GM12891 (cell line): ENCODE measurements around the gene ZNHIT6.

ENCODE experiments used
- DNase-seq: peaks from one replicate; pipeline ENCODE4 v3.0.0; 2011; ENCODE audit warnings: low spot score; ENCODE audit not compliant: insufficient read length
- FAIRE-seq: peaks from 2 replicates; lab custom pipeline; 2011; peaks lifted over from hg19 to GRCh38; lab: Jason Lieb, UNC
- PAX5 ChIP-seq: IDR thresholded peaks from 2 replicates; pipeline ENCODE4 v1.6.1; 2011; ENCODE audit warnings: low read length, moderate library complexity, mild to moderate bottlenecking; ENCODE audit not compliant: insufficient read depth, severe bottlenecking
- POLR2A ChIP-seq: IDR thresholded peaks from 2 replicates; pipeline ENCODE4 v1.6.1; 2011; ENCODE audit warnings: low read depth, low read length, control low read depth
- POLR2AphosphoS5 ChIP-seq: IDR thresholded peaks from 2 replicates; pipeline ENCODE4 v1.6.1; 2011; ENCODE audit warnings: low read depth, low read length, control low read depth
- POU2F2 ChIP-seq: IDR thresholded peaks from 2 replicates; pipeline ENCODE4 v1.6.1; 2011; ENCODE audit warnings: low read depth, mild to moderate bottlenecking, control low read depth, low read length, moderate library complexity
- SPI1 ChIP-seq: IDR thresholded peaks from 2 replicates; pipeline ENCODE4 v1.6.1; 2011; ENCODE audit warnings: low read depth, low read length, control low read depth
- TAF1 ChIP-seq: IDR thresholded peaks from 2 replicates; pipeline ENCODE4 v1.6.1; 2011; ENCODE audit warnings: low read depth, low read length, control low read depth

Gene ZNHIT6

GRCh38 chr1:85628791-85629531, 79.3 kb downstream of the ZNHIT6 start:
- FAIRE-seq, result no peak
- no peak for TF ChIP-seq POLR2A
- no peak for TF ChIP-seq SPI1
- no peak for TF ChIP-seq POLR2AphosphoS5
- no peak for TF ChIP-seq TAF1
- TF ChIP-seq POU2F2, result no peak
- TF ChIP-seq PAX5, result no peak
- no peak for DNase-seq

- DNase-seq, result no peak
- no peak for FAIRE-seq
- TF ChIP-seq POU2F2 (no peak), PAX5 (no peak), TAF1 (no peak), POLR2AphosphoS5 (no peak), SPI1 (no peak)
Observed at GRCh38 chr1:85626818-85627217, 81.4 kb downstream of the ZNHIT6 start.

GRCh38 chr1:85624361-85624760, 83.9 kb downstream of the ZNHIT6 start:
- no peak for TF ChIP-seq POLR2A
- TF ChIP-seq SPI1, result no peak
- TF ChIP-seq POLR2AphosphoS5, result no peak
- no peak for TF ChIP-seq POU2F2
- no peak for TF ChIP-seq PAX5
- TF ChIP-seq TAF1, result no peak
- no peak for FAIRE-seq
- DNase-seq, result no peak

GRCh38 chr1:85623061-85623471, 85.2 kb downstream of the ZNHIT6 start:
- DNase-seq, result no peak
- TF ChIP-seq POU2F2 (no peak), TAF1 (no peak), POLR2A (no peak), PAX5 (no peak), POLR2AphosphoS5 (no peak), SPI1 (no peak)
- no peak for FAIRE-seq

- DNase-seq (no peak), FAIRE-seq (no peak)
- TF ChIP-seq POLR2AphosphoS5 (no peak), SPI1 (no peak), POU2F2 (no peak), PAX5 (no peak), TAF1 (no peak), POLR2A (no peak)
Observed at GRCh38 chr1:85621430-85621829, 86.8 kb downstream of the ZNHIT6 start.

- TF ChIP-seq POU2F2, result no peak
- TF ChIP-seq SPI1, result no peak
- TF ChIP-seq TAF1, result no peak
- TF ChIP-seq POLR2AphosphoS5, result no peak
- no peak for TF ChIP-seq POLR2A
- no peak for TF ChIP-seq PAX5
- DNase-seq (no peak), FAIRE-seq (peak; percentile 31)
Observed at GRCh38 chr1:85617633-85618100, 90.6 kb downstream of the ZNHIT6 start.

GRCh38 chr1:85616736-85617135, 91.5 kb downstream of the ZNHIT6 start:
- TF ChIP-seq TAF1 (no peak), PAX5 (no peak), POLR2AphosphoS5 (no peak), POU2F2 (no peak), POLR2A (no peak), SPI1 (no peak)
- FAIRE-seq (no peak), DNase-seq (no peak)

DNA sequence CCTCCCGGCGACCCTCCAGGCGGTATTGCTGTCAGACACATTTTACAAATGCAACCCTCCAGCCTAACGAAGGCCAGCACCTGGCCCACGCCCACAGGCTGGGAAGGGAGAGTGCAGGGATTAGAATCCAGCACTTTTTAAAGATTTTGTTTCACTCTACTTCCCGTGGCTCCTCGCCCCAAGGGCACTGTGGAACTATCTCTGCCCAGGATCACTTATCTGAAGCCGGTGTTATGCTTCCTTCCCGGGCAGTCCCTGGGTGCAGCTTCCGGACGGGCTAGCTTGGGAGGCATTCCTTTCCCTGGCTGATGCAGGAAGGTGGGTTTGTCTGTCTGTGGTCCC, 91.9 kb downstream of the ZNHIT6 start:
- no peak for DNase-seq
- TF ChIP-seq POLR2A (no peak), TAF1 (no peak), PAX5 (no peak)
- no peak for FAIRE-seq

DNA sequence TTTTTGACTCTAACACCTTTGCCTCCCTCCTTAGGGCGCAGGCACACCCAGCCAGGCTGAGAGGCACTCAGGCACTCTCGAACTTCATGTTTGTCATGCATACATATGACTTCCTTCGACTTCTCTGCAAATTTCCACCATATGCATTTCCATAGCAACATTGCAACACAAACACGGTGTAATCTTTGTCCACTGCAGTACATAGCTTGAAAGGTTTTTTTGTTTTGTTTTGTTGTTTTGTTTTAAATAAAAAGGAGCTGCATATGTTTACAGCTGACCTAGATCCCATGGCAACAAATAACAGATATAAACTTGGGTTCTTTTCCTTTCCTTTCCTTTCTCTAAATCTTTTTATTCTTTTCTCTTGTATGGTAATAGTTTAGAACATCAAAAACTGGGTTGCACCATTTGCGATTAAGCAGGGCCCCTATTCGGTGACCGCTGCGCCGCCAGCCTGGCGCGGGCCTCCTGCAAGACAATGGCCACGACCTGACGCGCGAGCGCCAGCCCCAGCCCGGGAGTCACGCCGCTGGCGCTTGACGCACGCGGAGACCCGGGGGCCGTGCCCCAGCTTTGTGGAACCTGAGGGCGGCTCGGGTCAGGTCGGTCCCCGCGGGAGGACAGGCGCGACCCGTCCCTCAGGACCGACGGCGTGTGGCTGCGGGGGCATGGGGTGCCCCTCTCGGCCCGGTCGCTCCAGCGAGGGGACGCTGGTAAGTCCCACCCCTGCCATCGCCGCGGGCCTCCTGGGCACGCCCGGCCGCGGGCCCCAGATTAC, 92.5 kb downstream of the ZNHIT6 start:
- no peak for TF ChIP-seq TAF1
- TF ChIP-seq POLR2A, result no peak
- TF ChIP-seq PAX5, result no peak
- TF ChIP-seq POU2F2, result no peak
- no peak for TF ChIP-seq SPI1
- TF ChIP-seq POLR2AphosphoS5, result no peak
- FAIRE-seq (no peak), DNase-seq (no peak)
